Measurements from ENCODE around the gene TEX36.

Gene TEX36

GRCh38 chr10:125683821-125684220, 858 bp upstream of the TEX36 start:
- TF ChIP-seq TCF12 (IDR thresholded peaks at IDR 0.05; ENCODE audit: low read depth) (no peak), USF1 (IDR thresholded peaks at IDR 0.05) (no peak), EGR1 (IDR thresholded peaks at IDR 0.05) (no peak), YY1 (IDR thresholded peaks at IDR 0.05; ENCODE audit: low read depth) (no peak), EP300 (IDR thresholded peaks at IDR 0.05; ENCODE audit: borderline replicate concordance) (no peak), ZBTB7A (IDR thresholded peaks at IDR 0.05; ENCODE audit: low read depth) (no peak), FOXM1 (IDR thresholded peaks at IDR 0.05; ENCODE audit: borderline replicate concordance, low read depth) (no peak), CEBPB (IDR thresholded peaks at IDR 0.05) (no peak), TEAD4 (IDR thresholded peaks at IDR 0.05) (no peak), CREB1 (IDR thresholded peaks at IDR 0.05; ENCODE audit: low read depth) (no peak), RAD21 (IDR thresholded peaks at IDR 0.05; ENCODE audit: low read depth) (no peak), NFIC (IDR thresholded peaks at IDR 0.05) (no peak), TAF1 (IDR thresholded peaks at IDR 0.05; ENCODE audit: low read depth) (no peak), MAX (IDR thresholded peaks at IDR 0.05) (no peak)
- TF ChIP-seq, protein P1, sequence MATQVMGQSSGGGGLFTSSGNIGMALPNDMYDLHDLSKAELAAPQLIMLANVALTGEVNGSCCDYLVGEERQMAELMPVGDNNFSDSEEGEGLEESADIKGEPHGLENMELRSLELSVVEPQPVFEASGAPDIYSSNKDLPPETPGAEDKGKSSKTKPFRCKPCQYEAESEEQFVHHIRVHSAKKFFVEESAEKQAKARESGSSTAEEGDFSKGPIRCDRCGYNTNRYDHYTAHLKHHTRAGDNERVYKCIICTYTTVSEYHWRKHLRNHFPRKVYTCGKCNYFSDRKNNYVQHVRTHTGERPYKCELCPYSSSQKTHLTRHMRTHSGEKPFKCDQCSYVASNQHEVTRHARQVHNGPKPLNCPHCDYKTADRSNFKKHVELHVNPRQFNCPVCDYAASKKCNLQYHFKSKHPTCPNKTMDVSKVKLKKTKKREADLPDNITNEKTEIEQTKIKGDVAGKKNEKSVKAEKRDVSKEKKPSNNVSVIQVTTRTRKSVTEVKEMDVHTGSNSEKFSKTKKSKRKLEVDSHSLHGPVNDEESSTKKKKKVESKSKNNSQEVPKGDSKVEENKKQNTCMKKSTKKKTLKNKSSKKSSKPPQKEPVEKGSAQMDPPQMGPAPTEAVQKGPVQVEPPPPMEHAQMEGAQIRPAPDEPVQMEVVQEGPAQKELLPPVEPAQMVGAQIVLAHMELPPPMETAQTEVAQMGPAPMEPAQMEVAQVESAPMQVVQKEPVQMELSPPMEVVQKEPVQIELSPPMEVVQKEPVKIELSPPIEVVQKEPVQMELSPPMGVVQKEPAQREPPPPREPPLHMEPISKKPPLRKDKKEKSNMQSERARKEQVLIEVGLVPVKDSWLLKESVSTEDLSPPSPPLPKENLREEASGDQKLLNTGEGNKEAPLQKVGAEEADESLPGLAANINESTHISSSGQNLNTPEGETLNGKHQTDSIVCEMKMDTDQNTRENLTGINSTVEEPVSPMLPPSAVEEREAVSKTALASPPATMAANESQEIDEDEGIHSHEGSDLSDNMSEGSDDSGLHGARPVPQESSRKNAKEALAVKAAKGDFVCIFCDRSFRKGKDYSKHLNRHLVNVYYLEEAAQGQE (IDR thresholded peaks at IDR 0.05; ENCODE audit: low read depth) = no peak

DNA sequence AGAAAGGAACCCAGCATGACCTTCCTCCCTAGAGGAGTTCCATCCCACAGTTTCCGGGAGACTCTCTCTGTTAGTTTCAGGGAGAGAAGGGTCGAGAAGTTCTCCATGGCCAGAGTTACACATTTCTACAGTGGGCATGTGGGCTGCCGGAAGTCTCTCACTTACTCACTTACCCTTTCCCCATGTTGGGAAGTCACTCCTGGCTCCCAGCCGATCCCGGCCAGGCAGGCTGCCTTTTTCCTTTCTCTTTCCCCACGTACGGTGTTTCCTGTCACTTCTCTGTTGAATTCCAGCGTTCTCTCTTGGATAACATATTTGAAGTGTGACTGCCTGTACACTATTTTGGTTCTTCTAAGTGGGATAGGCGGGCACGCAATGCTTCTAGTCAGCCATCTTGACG, 3.5 kb downstream of the TEX36 start:
- TF ChIP-seq EGR1 (IDR thresholded peaks at IDR 0.05) (no peak), RAD21 (IDR thresholded peaks at IDR 0.05; ENCODE audit: low read depth) (no peak), USF1 (IDR thresholded peaks at IDR 0.05) (no peak), YY1 (IDR thresholded peaks at IDR 0.05; ENCODE audit: low read depth) (no peak), FOXM1 (IDR thresholded peaks at IDR 0.05; ENCODE audit: borderline replicate concordance, low read depth) (no peak), MAX (IDR thresholded peaks at IDR 0.05) (no peak), TEAD4 (IDR thresholded peaks at IDR 0.05) (no peak), CREB1 (IDR thresholded peaks at IDR 0.05; ENCODE audit: low read depth) (no peak), CEBPB (IDR thresholded peaks at IDR 0.05) (no peak)
- TF ChIP-seq, protein P1 (IDR thresholded peaks at IDR 0.05; ENCODE audit: low read depth) = no peak

DNA sequence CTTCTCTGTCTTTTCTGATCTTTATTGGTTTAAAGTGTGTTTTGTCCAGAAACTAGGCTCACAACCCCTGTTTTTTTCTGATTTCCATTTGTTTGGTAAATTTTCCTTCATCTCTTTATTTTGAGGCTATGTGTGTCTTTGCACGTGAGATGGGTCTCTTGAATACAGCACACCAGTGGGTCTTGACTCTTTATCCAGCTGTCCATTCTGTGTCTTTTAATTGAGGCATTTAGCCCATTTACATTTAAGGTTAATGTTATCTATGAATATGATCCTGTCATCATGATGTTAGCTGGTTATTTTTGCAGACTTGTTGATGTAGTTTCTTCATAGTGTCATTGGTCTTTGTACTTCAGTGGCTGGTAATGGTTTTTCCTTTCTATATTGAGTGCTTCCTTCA, 10.1 kb downstream of the TEX36 start:
- TF ChIP-seq MAX (IDR thresholded peaks at IDR 0.05) (no peak), ZBTB7A (IDR thresholded peaks at IDR 0.05; ENCODE audit: low read depth) (no peak), CEBPB (IDR thresholded peaks at IDR 0.05) (no peak), TEAD4 (IDR thresholded peaks at IDR 0.05) (no peak), EP300 (IDR thresholded peaks at IDR 0.05; ENCODE audit: borderline replicate concordance) (no peak), EGR1 (IDR thresholded peaks at IDR 0.05) (no peak), USF1 (IDR thresholded peaks at IDR 0.05) (no peak), TAF1 (IDR thresholded peaks at IDR 0.05; ENCODE audit: low read depth) (no peak), YY1 (IDR thresholded peaks at IDR 0.05; ENCODE audit: low read depth) (no peak), FOXM1 (IDR thresholded peaks at IDR 0.05; ENCODE audit: borderline replicate concordance, low read depth) (no peak), TCF12 (IDR thresholded peaks at IDR 0.05; ENCODE audit: low read depth) (no peak), RAD21 (IDR thresholded peaks at IDR 0.05; ENCODE audit: low read depth) (no peak), NFIC (IDR thresholded peaks at IDR 0.05) (no peak), CREB1 (IDR thresholded peaks at IDR 0.05; ENCODE audit: low read depth) (no peak)
- TF ChIP-seq, protein P1 (IDR thresholded peaks at IDR 0.05; ENCODE audit: low read depth) = no peak

GRCh38 chr10:125662584-125662983, 20.4 kb downstream of the TEX36 start:
- TF ChIP-seq, protein P1 (IDR thresholded peaks at IDR 0.05; ENCODE audit: low read depth) = no peak
- TF ChIP-seq NFIC (IDR thresholded peaks at IDR 0.05) (no peak), EGR1 (IDR thresholded peaks at IDR 0.05) (no peak), TAF1 (IDR thresholded peaks at IDR 0.05; ENCODE audit: low read depth) (no peak), EP300 (IDR thresholded peaks at IDR 0.05; ENCODE audit: borderline replicate concordance) (no peak), RAD21 (IDR thresholded peaks at IDR 0.05; ENCODE audit: low read depth) (no peak), ZBTB7A (IDR thresholded peaks at IDR 0.05; ENCODE audit: low read depth) (no peak), CEBPB (IDR thresholded peaks at IDR 0.05) (no peak)
